Uterus (tissue), 2 donors: Measurements from ENCODE around the gene DNM2.

Source experiments
- CTCF ChIP-seq, 4 experiments: fragments of 200-600 bp in 2 of 4; fragments of 450-650 bp in 2 of 4; sonication (generic) in 2 of 4; IDR thresholded peaks; one replicate each; pipeline ENCODE4 v1.5.1; 2016 to 2019; ENCODE audit warnings: antibody characterized with exemption in 4 of 4, mild to moderate bottlenecking in 2 of 4, moderate library complexity in 1 of 4
- POLR2A ChIP-seq, 2 donors: fragments of 450-650 bp; IDR thresholded peaks; one replicate each; pipeline ENCODE4 v1.6.1; 2016; ENCODE audit warnings: antibody characterized with exemption in 2 of 2, mild to moderate bottlenecking in 1 of 2, moderate library complexity in 1 of 2

GRCh38 chr19:10752237-10752912 is 34.5 kb downstream of the DNM2 start:
- TF ChIP-seq CTCF (IDR thresholded peaks at IDR 0.05) (no peak), POLR2A (IDR thresholded peaks at IDR 0.05) (no peak)
